Ovary (tissue), 9 donors: ENCODE measurements around the gene NEK4. TPM values are rescaled to one million over a fixed set of nuclear protein-coding genes. Genes with fewer than 3 reads are reported as not detected.
A peak's percentile ranks its signal among the peaks of the same experiment; 100 is the strongest.
"Not testable (repeated sequence)": the region's sequence is repeated elsewhere in the genome, so short reads cannot be mapped to it uniquely, and the experiment has no call there.

Experiments used
- DNase-seq, 5 donors: peaks; one replicate each; pipeline ENCODE4 v3.0.0-alpha.2; 2019 to 2020
- H3K27ac ChIP-seq, 2 donors: fragments of 200-600 bp; one replicate each; pipeline versions ENCODE4 v1.5.1 to v1.8.0; 2019 to 2022
- H3K27me3 ChIP-seq: fragments of 200-600 bp; one replicate; pipeline ENCODE4 v1.8.0; 2022
- H3K36me3 ChIP-seq: fragments of 200-600 bp; sonication (generic); one replicate; pipeline ENCODE4 v1.5.1; 2019
- H3K4me1 ChIP-seq: one replicate; pipeline ENCODE4 v1.8.1; 2013; ENCODE audit warnings: mild to moderate bottlenecking, moderate library complexity; ENCODE audit not compliant: insufficient read depth
- H3K4me3 ChIP-seq: fragments of 200-600 bp; sonication (generic); one replicate; pipeline ENCODE4 v1.5.1; 2017
- H3K9me3 ChIP-seq, 2 donors: fragments of 200-600 bp in 1 of 2; sonication (generic) in 1 of 2; one replicate each; pipeline versions ENCODE4 v1.5.1 to v1.8.1; 2013 to 2019; ENCODE audit warnings: mild to moderate bottlenecking in 1 of 2, moderate library complexity in 1 of 2
- EP300 ChIP-seq: sonication (generic); formaldehyde crosslinking; IDR thresholded peaks from one replicate; pipeline ENCODE4 v1.6.1; 2017; ENCODE audit warnings: antibody characterized with exemption
- POLR2A ChIP-seq: fragments of 450-650 bp; IDR thresholded peaks from one replicate; pipeline ENCODE4 v1.6.1; 2017; ENCODE audit warnings: antibody characterized with exemption, mild to moderate bottlenecking, moderate library complexity
- WGBS, 3 donors: extraction: QIAGEN DNeasy Blood & Tissue Kit in 1 of 3; methylation state at CpG; one replicate each; pipeline versions ENCODE4 v1.1.5 to v1.1.7; 2013 to 2017; 5-methylcytosine and 5-hydroxymethylcytosine counted together
- intact Hi-C, 4 donors: fragments of 100-400 bp; cut with DNase I; formaldehyde crosslinking; loops; one replicate each; pipeline versions ENCODE4 v1.11.0 to v1.15.1; 2022 to 2023
- polyA plus RNA-seq, 2 donors: library from polyadenylated mRNA; stranded (reverse); fragments of 200-250 nt in 1 of 2; fragments of 350-450 nt in 1 of 2; fragmentation: Illumina TruSeq in 1 of 2; extraction: RNeasy Lipid Tissue Mini Kit (QIAGEN cat#74804) in 1 of 2; gene quantifications; one replicate each; pipeline ENCODE4 v1.2.3, GENCODE V29; 2013 to 2014
- total RNA-seq, 7 donors: library from RNA; depleted of rRNA in 2 of 7; stranded (reverse); fragments of >200 nt in 2 of 7; fragmentation: NEBNext Ultra II Directional in 3 of 7; extraction: Animal tissue kit (Norgen Biotek cat#: 25700) in 3 of 7; gene quantifications; one replicate each; pipeline versions ENCODE4 v1.1.0 to v1.2.4, GENCODE V29; 2016 to 2023
- TF ChIP-seq, protein P1 (sequence below), 3 donors: fragments of 450-650 bp in 2 of 3; fragments of 200-600 bp in 1 of 3; IDR thresholded peaks; one replicate each; pipeline versions ENCODE4 v1.5.1 to v1.8.0; 2016 to 2022; ENCODE audit warnings: antibody characterized with exemption in 3 of 3, mild to moderate bottlenecking in 1 of 3
- donor health status: DM: no; HTN: no; CAD: no; lungs with moderate emphysema.
- donor health status: DM: no; HTN: no; CAD: no.
- donor health status: Bipolar disorder and iron deficiency.
- donor health status: DM: yes; HTN: yes; CAD: no.
- donor health status: DM: no; HTN: no; CAD: no.
- donor health status: DM: yes; HTN: yes; CAD: no.

NEK4 gene
- total and polyA plus RNA-seq, 9 donors = 8.5 to 45.9 (median 31.0) TPM

DNA sequence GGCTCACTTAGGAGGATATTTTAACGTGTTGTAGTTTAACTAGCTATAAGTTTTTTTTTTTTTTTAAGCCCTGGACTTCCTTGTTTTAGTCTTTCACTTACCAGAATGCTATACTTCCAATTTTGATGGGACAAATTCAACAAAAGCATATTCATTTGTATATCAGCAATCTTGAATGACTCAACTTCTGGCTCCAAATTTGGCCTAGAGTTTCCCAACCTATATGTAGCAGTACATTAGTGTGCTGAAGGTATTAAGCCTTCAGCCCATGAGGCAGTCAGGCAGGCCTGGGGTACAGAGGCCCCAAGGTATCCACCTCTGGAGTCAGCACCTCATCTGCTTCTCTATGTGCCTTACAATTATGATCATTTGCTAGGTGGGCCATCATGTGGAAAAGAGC is 90.9 kb downstream of the NEK4 start:
- TF ChIP-seq, protein P1, sequence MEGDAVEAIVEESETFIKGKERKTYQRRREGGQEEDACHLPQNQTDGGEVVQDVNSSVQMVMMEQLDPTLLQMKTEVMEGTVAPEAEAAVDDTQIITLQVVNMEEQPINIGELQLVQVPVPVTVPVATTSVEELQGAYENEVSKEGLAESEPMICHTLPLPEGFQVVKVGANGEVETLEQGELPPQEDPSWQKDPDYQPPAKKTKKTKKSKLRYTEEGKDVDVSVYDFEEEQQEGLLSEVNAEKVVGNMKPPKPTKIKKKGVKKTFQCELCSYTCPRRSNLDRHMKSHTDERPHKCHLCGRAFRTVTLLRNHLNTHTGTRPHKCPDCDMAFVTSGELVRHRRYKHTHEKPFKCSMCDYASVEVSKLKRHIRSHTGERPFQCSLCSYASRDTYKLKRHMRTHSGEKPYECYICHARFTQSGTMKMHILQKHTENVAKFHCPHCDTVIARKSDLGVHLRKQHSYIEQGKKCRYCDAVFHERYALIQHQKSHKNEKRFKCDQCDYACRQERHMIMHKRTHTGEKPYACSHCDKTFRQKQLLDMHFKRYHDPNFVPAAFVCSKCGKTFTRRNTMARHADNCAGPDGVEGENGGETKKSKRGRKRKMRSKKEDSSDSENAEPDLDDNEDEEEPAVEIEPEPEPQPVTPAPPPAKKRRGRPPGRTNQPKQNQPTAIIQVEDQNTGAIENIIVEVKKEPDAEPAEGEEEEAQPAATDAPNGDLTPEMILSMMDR (IDR thresholded peaks at IDR 0.05) = no peak
- no peak for TF ChIP-seq EP300
- TF ChIP-seq POLR2A = no peak
- WGBS, 3 donors = 70 to 81% (median 78%) methylated on average over 1 of the region's 1 CpG
- no peak for DNase-seq
- Histone ChIP-seq H3K4me1 (peaks cover 8% of the 10 kb centered on the region), H3K27me3 (no peaks in the 10 kb centered on the region), H3K4me3 (no peak overlapping the region), H3K36me3 (no peaks in the 10 kb centered on the region), H3K27ac (peak overlapping the region in 1 of 2 donors; percentile 50), H3K9me3 (no peaks in the 10 kb centered on the region)
- intact Hi-C loops = loop anchor here in 1 of 4 donors (10.0 kb wide), 1 partner anchor 145 kb away; the partner anchor contains the start of genes NT5DC2 and UQCC5

DNA sequence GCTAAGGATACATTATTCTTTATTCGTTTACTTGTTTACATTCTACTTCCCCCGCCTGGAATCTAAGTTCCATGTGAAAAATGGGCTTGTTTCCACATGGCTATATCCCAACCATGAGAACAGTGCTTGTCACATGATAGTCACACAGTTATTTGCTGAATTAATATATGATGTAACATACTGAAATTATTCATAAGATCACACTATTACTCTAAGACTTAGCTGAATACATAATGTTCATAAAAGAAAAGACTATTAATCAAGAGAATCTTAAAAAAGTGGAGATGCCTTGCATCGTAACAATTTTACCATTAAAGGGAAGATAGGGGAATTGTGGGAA is 91.6 kb downstream of the NEK4 start:
- intact Hi-C loops = no loop called here
- 52 to 66% (median 55%) methylated on average over 3 of the region's 3 CpGs for WGBS, 3 donors
- H3K36me3 ChIP-seq = no peaks in the 10 kb centered on the region

DNA sequence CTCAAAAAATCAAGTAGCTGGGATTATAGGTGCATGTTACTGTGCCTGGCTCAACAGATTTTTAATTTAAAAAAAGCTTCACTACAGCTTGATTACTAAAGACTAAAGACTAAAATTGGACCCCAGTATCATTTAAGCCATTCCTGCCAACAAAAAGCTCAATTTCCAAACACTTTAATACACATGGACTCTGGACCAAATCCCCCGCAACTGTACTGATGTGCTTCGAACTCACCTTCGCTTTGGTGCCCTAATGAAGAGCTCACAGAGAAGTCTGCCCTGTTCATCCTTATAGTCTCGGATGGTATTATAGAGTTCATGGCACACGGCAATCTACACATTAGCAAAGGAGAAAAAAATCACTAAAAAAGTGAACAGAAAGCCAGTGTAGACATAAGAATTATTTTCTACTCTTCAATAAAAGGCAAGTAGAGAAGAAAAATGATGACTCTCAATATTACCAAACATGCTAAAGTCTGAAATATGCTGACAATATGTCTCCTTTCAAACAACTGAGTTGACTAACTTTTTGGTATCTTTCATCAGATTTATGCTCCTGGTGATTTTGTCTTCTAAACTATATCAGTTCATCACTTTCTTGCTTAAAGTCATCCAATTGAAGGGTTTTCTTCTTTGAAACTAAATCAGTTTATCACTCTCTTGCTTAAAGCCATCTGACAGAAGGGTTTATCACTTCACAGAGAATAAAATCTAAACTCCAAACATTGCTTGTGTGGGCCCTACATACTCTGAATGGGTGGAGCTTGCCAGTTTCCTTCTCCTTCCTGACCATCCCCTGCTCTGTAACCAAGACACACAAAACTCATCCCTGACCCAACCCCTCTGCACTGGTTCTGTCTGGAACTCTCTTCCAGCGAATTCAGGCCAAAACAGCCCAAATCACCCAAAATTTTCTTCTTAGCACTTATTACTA is 92.2 kb downstream of the NEK4 start:
- 89 to 94% (median 93%) methylated on average over 6 of the region's 6 CpGs for WGBS, 3 donors
- H3K4me3 ChIP-seq = no peak overlapping the region
- no peaks in the 10 kb centered on the region for H3K9me3 ChIP-seq
- H3K4me1 ChIP-seq = peaks cover 6% of the 10 kb centered on the region
- H3K36me3 ChIP-seq = no peaks in the 10 kb centered on the region
- no peaks in the 10 kb centered on the region for H3K27me3 ChIP-seq
- intact Hi-C loops = no loop called here
- TF ChIP-seq, protein P1 (IDR thresholded peaks at IDR 0.05) = no peak
- TF ChIP-seq EP300 = no peak
- no peak for TF ChIP-seq POLR2A
- H3K27ac ChIP-seq = no peak overlapping the region
- DNase-seq = no peak

More for the DNA sequence above, 91.6 kb downstream of the NEK4 start:
- Histone ChIP-seq H3K27ac (no peak overlapping the region), H3K27me3 (no peaks in the 10 kb centered on the region), H3K4me1 (peaks cover 8% of the 10 kb centered on the region), H3K4me3 (no peak overlapping the region), H3K9me3 (no peaks in the 10 kb centered on the region)
- no peak for DNase-seq
- TF ChIP-seq, protein P1 (IDR thresholded peaks at IDR 0.05) = no peak
- TF ChIP-seq EP300 = no peak
- TF ChIP-seq POLR2A = no peak

DNA sequence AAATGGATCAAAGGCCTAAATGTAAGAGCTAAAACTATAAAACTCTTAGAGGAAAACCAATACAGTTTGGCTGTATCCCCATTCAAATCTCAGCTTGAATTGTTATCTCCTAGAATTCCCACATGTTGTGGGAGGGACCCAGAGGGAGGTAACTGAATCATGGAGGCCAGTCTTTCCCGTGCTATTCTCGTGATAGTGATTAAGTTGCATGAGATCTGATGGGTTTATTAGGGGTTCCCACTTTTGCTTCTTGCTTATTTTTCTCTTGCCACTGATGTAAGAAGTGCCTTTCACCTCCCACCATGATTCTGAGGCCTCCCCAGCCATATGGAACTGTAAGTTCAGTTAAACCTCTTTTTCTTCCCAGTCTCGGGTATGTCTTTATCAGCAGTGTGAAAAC is 94.5 kb downstream of the NEK4 start:
- H3K4me1 ChIP-seq, intact Hi-C loops, H3K36me3 ChIP-seq, H3K27me3 ChIP-seq, H3K9me3 ChIP-seq, H3K27ac ChIP-seq, DNase-seq, H3K4me3 ChIP-seq: not testable (repeated sequence)
- 28 to 68% (median 45%) methylated on average over 3 of the region's 3 CpGs for WGBS, 3 donors

DNA sequence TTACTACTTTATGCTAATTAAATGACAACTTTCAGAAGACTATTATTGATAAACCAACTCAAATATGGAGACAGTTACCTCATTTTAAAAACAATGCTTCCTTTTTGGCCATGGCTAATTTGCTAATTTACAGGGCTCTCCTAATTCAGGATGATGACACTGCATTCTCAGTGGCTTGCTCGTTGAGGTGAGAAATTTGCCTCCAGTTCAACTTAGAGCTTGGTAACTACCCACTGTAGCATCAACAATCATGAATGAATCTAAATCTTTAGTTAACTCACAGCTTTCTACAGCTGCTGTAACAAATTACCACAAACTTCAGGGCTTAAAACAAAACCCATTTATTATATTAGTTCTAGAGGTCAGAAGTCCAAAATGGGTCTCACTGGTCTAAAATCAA is 99.1 kb downstream of the NEK4 start:
- no peaks in the 10 kb centered on the region for H3K36me3 ChIP-seq
- DNase-seq = no peak

More for the DNA sequence above, 99.1 kb downstream of the NEK4 start:
- Histone ChIP-seq H3K4me1 (peaks cover 4% of the 10 kb centered on the region), H3K27me3 (no peaks in the 10 kb centered on the region), H3K4me3 (no peak overlapping the region), H3K9me3 (no peaks in the 10 kb centered on the region), H3K27ac (no peak overlapping the region)
- TF ChIP-seq, protein P1 (IDR thresholded peaks at IDR 0.05) = no peak
- TF ChIP-seq POLR2A (no peak), EP300 (no peak)
- 41 to 54% (median 51%) methylated on average over 1 of the region's 1 CpG for WGBS, 3 donors
- intact Hi-C loops = no loop called here
